IPS-18c (cell line): ENCODE results near the gene ARMC8.

Experiments
- H3K4me3 ChIP-seq: 2 replicates; pipeline ENCODE4 v1.7.0; 2013; ENCODE audit warnings: low read depth, mild to moderate bottlenecking, low read length, moderate library complexity; ENCODE audit not compliant: insufficient read depth
- H3K9me3 ChIP-seq: one replicate; pipeline ENCODE4 v1.6.1; 2013; ENCODE audit warnings: mild to moderate bottlenecking, low read length, moderate library complexity; ENCODE audit not compliant: control insufficient read depth, insufficient read depth

The ARMC8 gene

DNA sequence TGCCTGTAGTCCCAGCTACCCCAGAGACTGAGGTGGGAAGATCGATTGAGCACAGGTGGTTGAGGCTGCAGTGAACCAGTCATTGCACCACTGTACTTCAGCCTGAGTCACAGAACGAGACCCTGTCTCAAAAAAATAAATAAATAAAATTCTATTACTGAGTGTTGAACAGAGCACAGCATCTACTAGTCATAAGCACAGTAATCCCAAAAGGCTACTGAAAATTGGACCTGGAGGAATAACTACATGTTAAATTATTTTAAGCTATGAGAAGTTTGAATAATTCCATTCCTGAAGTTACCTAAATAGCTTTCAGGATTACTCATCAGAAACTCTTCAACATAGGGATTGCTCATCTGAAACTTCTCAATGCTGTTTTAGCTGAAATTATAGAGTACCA, 43.4 kb downstream of the ARMC8 start:
- Histone ChIP-seq H3K9me3 (no peaks in the 10 kb centered on the region), H3K4me3 (no peak overlapping the region)

DNA sequence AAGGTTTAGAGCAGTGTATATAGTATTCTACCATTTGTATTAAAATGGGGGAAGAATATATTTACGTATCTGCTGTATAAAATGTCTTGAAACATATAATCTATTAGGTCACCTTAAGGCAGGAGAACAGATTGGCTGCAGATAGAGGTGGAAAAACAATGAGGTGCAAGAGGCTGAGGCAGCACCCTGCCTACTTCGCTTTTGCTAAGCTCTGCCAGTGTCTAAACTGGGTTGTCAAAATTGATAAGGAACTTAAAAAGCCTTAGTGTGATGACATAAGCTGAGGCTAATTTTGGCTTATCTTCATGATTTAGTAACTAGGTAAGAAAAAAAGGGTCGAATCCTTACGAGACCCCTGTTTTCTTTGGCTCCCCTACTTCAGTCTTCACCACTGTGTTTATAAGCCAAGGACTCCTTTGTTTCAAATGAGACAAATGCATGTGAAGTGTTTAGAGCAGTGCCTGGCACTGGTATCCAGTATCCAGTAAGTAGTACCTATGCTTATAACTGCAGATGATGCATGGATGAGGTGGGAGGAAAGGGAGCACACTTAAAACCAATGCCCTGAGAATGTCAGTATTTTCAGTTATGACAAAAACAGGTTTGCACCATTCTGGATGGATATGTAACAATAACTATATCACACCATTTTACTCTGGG, 45.7 kb downstream of the ARMC8 start:
- Histone ChIP-seq H3K9me3 (no peaks in the 10 kb centered on the region), H3K4me3 (no peak overlapping the region)

DNA sequence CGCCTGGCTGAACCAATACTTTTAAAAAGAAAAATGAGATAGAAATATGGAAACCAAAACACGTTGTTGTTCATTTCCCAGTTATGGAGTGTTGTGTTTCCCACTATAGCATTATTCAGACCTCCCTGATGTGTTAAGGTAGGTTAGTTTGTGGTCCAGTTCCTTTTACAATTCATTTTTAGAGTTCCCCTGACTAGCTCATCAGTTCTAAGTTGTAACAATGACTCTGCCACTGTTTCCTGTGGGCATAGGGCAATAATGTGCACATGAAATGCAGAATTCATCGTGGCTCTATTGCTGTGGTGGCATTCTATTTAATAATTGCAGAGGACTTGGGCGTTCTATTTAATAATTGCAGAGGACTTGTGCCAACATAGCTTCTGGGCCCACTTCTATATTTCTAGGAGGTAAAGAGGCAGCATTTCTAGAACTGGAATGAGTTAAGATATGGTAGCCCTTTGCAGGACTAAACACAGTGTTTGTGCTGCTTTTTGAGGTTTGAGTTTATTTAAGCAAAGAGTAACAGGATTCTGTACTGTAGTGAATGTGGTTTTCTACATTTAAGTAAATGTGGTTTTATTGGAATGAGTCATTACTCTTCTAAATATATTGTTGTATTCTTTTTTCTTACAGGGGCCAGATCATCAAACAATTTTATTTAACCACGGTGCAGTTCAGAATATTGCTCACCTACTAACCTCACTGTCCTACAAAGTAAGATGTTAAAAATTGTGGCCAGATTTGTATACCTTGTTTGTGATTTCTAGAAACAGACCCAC, 47.5 kb downstream of the ARMC8 start:
- H3K9me3 ChIP-seq: no peaks in the 10 kb centered on the region
- H3K4me3 ChIP-seq: no peak overlapping the region

DNA sequence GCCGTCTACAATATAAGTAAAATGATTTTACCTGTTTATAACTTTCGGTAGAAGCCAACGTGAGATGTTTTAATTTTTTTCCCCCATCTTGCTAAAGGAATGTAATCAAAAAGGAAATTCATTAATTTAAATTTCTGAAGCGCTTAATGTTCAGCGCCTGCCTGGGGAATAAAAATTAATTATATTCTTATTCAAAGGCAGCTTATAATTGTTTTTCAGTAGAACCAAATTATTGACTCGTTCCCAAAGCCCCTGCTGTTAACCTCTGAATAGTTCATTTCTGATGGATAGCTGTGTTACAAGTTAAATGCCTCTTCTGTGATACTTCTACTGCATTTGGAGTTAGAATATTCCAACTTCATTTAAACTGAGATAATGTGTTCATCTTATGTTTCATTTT, 51.6 kb downstream of the ARMC8 start:
- no peak overlapping the region for H3K4me3 ChIP-seq

DNA sequence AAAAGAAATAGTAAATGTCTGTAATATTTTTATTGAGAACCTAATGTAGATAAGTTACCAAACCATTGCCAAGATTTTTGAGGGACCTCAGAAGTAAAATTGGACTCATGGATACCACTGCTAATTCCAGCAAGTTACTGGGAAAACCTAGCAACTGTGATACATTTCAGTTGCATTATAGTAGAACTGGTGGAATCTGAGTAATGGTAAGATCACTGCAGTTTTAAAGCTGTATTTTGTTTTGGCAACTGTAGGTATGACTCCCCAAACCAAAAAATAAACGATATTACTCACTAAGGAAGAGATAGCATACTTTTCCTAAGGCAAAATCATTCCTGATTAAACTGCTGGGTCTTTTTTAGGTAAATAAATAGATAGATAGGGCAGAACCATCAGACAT, 54.0 kb downstream of the ARMC8 start:
- Histone ChIP-seq H3K9me3 (no peaks in the 10 kb centered on the region), H3K4me3 (no peak overlapping the region)

More for the DNA sequence above, 51.6 kb downstream of the ARMC8 start:
- H3K9me3 ChIP-seq: no peaks in the 10 kb centered on the region

DNA sequence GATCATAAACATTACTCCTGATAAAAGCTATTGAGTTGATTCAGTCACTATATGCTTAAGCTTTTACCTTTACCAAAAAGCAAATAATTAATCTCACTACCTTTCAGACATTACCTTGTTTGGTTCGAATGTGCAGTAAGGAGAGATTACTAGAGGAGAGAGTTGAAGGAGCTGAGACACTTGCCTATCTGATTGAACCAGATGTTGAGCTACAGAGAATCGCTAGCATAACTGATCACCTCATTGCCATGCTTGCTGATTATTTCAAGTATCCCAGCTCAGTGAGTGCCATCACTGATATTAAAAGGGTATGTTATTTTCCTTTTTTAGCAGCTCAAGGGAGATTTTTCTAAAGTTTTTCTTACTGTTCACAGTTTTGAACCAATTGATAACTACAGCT, 54.6 kb downstream of the ARMC8 start:
- H3K9me3 ChIP-seq: no peaks in the 10 kb centered on the region
- H3K4me3 ChIP-seq: no peak overlapping the region

DNA sequence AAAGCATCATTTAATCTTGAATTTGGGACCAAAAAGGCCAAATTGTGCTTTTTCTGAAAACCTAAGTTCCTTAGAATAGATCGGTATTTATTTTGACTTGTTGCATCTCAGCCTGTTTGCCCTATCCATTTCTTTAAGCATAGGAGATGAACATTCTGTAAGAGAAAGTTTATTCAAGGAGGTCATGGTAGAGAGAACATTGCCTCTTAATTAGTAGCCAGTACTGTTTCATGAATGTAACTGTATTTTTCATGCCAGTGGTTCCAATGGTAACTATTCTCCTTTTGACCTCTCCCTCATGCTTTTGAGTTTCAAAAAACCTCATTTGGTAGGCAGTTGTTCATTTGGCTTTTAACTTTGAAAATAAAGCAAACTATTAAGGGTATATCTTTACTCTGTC, 55.4 kb downstream of the ARMC8 start:
- no peaks in the 10 kb centered on the region for H3K9me3 ChIP-seq
- H3K4me3 ChIP-seq: no peak overlapping the region

DNA sequence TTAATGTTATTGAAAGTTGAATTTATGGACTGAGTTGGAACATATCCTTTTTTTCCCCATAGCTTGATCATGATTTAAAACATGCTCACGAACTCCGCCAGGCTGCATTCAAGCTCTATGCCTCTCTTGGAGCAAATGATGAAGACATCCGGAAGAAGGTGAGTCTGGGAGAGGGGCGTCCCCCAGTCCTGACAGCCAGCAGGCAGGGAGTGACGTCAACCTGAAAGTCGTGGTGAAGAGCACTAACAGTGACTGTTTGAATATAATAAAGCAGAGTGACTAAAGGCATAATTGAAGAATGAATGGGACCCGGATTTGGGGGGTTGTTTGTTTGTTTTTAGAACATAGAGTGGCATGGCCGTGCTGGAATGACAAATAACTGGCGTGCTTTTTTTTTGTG, 57.9 kb downstream of the ARMC8 start:
- no peaks in the 10 kb centered on the region for H3K9me3 ChIP-seq

DNA sequence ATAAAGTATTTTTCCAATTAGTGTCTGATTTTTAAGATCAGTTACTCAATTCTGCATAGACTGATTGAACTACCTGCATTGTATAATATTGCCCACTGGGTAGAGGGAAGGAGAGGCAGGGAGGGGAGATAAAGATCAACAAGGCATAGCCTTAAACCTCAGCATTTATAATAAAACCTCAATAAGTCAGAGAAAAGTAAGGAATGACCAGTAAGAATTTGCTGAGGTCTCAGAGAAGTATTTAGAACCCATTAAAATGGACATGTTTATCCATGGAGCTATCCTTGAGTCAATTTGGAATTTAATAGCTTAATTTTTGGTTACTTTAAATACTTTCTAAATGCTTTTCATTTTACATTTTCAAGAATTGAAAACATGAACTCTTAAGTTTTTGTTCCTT, 62.5 kb downstream of the ARMC8 start:
- no peaks in the 10 kb centered on the region for H3K9me3 ChIP-seq
- no peak overlapping the region for H3K4me3 ChIP-seq

More for the DNA sequence above, 57.9 kb downstream of the ARMC8 start:
- no peak overlapping the region for H3K4me3 ChIP-seq

DNA sequence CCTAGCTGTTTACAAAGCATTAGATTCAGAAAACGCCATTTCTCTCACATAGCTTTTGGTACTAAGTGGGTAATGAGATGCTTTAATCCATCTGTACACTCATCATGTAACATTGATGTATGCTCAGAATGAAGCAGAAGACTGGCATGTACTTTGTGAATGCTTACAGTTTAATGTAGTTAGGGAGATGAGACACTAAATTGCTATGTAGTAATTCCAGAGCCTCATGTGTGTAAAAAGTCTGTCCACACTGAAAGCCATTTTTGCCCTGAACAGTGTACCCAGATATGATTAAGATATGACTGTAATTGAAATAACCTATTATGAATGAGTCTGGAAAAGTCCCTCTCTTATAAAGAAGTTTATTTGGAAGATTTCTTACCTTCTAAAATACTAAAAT, 66.5 kb downstream of the ARMC8 start:
- H3K9me3 ChIP-seq: no peaks in the 10 kb centered on the region
- no peak overlapping the region for H3K4me3 ChIP-seq

DNA sequence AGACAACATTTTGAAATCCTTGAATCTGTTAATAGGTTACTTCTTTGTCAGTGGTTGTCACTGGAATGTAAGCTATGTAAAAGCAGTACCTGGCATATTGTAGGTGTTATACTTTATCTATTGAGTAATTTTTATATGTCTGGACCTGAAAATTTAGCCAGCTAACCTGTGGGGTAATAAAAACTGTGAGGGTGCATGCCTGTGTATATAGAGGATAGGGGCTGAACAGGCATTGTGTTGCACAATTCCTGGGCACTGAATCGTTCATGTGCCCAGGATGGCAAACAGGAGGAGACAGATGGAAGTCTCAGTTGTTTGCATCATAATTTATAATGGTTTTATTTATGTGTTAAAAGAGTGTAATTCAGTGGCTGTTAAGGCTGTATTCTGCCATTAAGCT, 67.1 kb downstream of the ARMC8 start:
- no peaks in the 10 kb centered on the region for H3K9me3 ChIP-seq
- no peak overlapping the region for H3K4me3 ChIP-seq

DNA sequence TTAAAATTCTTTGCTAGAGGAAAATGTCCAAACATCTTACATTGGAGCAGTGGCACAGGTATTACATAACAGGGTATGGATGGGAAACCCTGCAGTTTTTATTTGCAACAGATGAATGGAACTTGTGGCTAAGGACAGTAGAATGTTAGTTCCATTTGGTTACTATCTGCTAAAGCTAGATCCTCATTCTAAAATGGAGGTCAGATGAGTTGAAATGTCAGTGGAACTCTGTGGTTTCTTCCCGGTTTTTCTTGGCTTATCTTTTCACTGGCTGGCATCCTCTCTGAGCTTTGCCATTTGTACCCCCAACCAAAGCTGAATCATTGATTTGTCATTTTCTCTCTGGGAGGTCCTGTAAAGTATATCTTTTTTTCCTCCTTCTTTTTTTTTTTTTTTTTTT, 68.9 kb downstream of the ARMC8 start:
- Histone ChIP-seq H3K4me3 (no peak overlapping the region), H3K9me3 (no peaks in the 10 kb centered on the region)

DNA sequence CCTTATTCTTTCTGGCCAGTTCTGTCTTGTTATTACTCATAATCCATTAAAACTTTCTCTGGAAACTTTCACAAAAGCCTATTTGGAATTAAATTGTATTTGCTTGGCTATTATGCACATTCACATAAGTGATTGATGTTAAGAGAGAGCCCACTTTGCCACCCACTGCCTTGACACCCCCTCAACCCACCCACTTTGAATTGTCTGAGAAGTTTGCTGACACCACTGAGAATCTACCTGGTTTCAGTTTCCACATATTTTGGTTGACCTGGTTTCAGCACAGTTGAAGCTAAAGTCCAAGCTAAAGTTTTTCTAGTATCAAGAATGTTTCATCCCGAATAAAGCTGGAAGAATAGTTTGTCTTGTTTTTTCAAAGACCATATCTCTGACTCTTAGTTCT, 70.9 kb downstream of the ARMC8 start:
- H3K4me3 ChIP-seq: no peak overlapping the region
- H3K9me3 ChIP-seq: no peaks in the 10 kb centered on the region

DNA sequence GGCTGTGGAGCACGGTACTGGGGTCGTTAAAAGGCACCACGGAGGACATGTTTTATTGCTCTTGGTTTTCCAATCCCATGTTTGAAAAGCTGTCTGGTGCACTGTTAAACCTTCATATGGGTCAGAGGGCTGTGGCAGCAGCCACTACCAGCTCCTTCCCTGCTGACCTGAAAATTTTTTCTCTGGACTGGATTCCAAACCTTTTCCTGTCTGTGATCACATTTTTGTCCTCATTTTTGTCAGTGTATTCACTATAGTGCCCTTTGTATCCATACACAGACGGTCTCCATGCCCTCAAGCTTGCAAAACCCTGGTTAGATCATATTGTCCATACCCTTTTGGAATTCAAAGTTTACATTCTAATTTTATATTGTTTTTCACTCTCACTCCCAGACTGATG, 72.0 kb downstream of the ARMC8 start:
- no peak overlapping the region for H3K4me3 ChIP-seq
- H3K9me3 ChIP-seq: no peaks in the 10 kb centered on the region

DNA sequence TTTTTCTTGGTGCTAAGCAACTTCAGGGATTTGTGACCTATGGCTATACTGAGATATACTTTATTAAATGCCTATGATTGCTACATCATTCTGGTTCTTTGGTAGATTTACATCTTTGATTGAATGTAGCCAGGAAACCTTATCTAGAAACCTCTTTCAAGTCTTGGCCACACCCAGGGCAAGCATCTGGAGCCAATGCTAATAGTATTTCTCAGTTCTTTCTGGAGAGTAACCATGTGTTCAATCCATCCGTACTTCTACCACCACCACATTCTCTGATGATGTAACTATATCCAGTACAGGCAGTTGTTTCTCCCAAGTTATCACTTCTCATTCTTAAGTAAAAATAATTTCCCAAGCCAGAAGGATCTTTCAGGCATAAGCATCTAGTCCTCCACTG, 73.5 kb downstream of the ARMC8 start:
- Histone ChIP-seq H3K9me3 (no peaks in the 10 kb centered on the region), H3K4me3 (no peak overlapping the region)

DNA sequence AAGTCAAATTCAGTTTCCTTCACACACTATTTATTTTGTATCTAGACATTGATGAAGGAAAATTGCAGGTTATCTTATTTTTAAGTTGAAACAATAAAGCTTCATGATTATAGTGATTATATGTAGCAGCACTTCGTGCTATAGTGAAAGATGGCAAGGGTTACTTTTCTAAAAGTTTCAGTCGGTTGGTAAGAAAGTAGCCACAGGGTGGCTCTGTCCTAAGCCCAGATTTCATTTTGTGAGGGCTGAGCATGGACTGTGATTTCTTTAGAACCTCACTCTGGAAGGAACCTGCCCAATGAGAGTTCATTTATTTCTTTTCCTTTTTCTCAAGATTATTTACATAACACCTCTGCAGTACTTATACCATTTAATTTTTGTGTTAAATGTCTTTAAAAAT, 76.0 kb downstream of the ARMC8 start:
- no peaks in the 10 kb centered on the region for H3K9me3 ChIP-seq
- H3K4me3 ChIP-seq: no peak overlapping the region

DNA sequence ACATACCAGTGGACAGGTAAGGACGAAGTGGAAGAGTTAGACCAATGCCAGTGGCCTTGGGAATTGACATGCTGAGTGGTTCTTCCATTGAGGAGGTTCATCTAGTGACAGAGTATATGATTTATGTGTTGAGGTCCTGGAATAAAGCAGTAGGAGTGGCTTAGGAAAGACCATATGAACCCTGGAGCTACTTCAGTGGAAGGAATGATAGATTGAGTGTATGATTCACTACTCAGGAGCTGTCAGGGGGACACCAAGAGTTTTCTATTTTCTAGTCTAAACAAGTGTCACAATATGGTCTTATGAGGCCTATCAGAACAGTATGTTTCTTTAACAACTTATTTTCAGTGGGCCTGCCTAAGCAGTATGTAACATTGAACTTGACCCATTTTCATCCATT, 78.6 kb downstream of the ARMC8 start:
- no peaks in the 10 kb centered on the region for H3K9me3 ChIP-seq
- no peak overlapping the region for H3K4me3 ChIP-seq

DNA sequence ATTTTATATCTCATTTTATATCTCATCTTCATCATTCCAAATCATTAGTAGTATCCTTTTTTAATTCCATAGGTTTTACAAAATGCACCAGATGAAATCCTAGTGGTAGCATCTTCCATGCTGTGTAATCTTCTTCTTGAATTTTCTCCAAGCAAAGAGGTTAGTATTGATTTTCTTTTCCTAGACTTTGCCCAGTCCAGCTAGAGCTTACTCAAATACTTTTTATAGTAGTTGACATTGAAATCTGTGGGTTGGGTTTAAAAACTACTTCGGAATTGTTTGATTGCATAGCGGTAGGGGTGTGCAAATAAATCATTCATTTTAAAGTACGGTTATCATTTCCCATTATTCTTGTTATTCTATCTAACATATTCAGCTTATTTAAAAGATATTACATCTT, 80.0 kb downstream of the ARMC8 start:
- no peak overlapping the region for H3K4me3 ChIP-seq
- no peaks in the 10 kb centered on the region for H3K9me3 ChIP-seq

DNA sequence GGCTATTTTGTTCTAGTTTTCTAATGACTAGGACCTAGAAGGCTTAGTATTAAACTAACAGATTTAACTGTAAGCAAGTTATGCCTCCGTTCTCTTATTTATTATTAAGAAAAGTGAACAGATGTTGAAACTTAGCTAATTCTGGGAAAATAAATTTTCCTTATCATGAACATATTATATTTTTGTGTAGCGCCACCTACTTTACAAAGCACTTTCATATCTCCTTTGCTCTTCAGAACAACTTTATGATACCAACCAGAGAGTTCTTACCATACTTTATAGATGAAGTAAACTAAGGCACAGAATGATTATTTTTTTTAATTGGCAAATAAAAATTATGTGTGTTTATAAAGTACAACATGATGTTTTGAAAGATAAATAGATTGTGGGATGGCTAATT, 83.1 kb downstream of the ARMC8 start:
- H3K4me3 ChIP-seq: no peak overlapping the region
- no peaks in the 10 kb centered on the region for H3K9me3 ChIP-seq
